HS-5 (cell line): ENCODE results near the gene TUBA3E.
"Not testable (repeated sequence)": the region's sequence is repeated elsewhere in the genome, so short reads cannot be mapped to it uniquely, and the experiment has no call there.

Source experiments
- DNase-seq: peaks from one replicate; pipeline ENCODE4 v3.0.0-alpha.2; 2012; ENCODE audit warnings: low read depth

TUBA3E gene

DNA sequence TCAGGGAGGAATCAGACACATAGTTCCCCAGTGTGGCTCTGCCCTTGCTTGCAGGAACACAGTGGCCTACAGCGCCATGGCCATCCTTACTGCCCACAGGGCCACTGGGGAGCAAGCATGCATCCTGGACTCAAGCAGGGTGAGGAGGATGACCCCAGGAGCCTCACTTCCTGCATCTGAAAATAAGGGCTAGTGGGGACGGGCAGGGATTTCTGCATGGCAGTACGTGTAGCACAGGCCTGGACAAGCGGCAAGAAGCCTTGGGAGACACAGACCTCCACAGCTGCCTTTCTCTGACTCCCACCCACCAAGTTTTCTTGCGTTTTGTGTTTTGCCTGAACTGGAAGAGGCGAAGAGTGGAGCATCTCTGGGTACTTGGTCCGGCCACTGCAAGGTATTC lies 35.8 kb downstream of the TUBA3E start:
- DNase-seq = not testable (repeated sequence)

GRCh38 chr2:130160838-130161705 lies 37.2 kb downstream of the TUBA3E start:
- not testable (repeated sequence) for DNase-seq

DNA sequence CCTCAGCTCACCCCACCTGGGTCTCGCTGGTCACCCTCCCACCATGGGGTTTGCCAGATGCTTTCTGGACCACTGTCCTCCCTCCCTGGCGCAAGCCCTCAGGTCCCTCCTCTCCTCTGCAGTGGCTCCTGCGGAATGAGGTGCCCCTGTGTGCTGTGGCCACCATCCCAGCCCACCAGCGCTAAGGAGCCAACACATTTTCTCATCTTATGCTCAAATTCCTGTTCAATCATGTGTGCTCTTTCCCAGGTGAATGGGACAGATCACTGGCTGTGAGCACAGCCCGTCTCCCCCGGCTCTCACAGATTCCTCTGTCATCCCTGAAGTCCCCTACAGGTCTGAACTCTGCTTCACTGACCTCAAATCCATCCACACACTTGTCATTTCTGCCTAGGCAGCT lies 38.1 kb downstream of the TUBA3E start:
- no peak for DNase-seq

- not testable (repeated sequence) for DNase-seq
These were observed 38.9 kb downstream of the TUBA3E start for GRCh38 chr2:130159376-130159775.

DNA sequence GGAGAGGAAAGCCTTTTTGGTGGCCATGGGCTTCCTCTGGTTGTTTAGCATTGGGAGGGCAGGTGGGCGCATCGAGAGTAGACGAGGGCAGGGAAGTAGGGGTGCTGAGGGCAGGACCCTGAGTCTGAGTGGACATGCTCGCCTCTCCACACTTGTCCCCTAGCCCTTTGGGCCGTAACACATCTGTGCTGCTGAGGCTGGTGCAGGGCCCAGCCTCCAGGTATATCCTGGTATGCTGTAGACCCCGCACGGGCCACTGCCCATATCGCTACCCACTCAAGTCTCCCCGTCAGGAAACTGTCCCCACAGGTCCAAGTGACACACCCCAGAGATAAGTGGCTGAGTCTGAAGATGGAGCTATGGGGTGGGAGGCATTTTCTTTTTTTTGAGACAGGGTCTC lies 39.6 kb downstream of the TUBA3E start:
- DNase-seq = no peak

- DNase-seq = not testable (repeated sequence)
These were observed 40.3 kb downstream of the TUBA3E start for GRCh38 chr2:130157825-130158514.

GRCh38 chr2:130157354-130157753 lies 40.9 kb downstream of the TUBA3E start:
- not testable (repeated sequence) for DNase-seq

- no peak for DNase-seq
These were observed 41.6 kb downstream of the TUBA3E start for GRCh38 chr2:130156624-130157004.

- not testable (repeated sequence) for DNase-seq
These were observed 42.1 kb downstream of the TUBA3E start for GRCh38 chr2:130155956-130156623.

GRCh38 chr2:130154773-130155765 lies 43.2 kb downstream of the TUBA3E start:
- DNase-seq = no peak

DNA sequence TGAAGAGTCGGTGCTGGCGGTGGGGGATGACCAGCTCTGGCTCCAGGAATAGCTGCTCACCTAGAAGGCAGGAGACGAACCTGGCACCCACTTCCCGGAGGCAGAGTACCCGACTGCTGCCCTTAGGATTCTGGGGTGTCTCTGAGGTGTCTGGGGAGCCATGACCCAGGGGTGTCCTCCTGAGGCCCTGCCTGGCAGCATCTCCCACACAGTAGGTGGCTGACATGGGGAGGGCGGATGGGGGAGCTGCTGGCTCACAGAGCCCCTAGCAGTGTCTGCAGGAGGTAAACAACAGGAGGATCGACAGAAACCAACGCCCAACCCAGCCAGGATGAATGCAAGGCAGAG lies 43.8 kb downstream of the TUBA3E start:
- DNase-seq = not testable (repeated sequence)

GRCh38 chr2:130153721-130154422 lies 44.4 kb downstream of the TUBA3E start:
- DNase-seq = not testable (repeated sequence)

DNA sequence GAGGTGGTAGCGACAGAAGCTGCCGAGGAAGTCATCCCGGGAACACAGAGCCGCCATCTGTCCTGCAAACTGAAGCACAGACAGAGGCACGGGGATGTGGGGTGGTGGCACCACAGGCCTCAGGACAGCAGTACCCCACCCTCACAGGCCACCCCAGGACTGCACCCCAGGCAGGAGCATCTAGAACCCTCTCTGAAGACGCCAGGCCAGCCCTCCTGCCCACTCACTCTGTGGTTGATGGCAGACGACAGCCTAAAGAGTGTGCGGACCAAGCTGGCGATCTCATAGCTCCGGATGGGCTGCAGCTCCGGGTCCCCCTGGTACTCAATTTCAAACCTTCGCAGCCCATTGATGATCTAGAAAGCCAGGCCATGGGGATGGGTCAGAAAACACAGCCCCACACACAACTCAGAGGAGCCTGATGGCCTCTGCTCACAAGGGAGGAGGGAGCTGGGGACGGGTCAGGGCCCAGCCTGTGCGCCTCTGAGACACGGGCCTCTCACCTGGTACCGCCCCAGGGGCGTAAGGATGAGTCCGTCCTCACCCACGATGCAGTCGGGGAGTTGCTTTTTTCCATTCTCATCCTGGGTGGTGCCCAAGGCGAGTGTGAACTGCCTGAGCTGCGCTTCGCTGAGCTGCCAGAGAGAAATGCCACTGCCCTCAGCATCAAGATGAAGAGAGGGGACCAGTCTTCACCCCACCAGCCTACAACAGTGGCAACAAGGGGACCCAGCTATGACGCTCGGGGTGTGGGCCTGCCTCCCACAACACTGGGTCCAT lies 45.2 kb downstream of the TUBA3E start:
- DNase-seq = no peak

DNA sequence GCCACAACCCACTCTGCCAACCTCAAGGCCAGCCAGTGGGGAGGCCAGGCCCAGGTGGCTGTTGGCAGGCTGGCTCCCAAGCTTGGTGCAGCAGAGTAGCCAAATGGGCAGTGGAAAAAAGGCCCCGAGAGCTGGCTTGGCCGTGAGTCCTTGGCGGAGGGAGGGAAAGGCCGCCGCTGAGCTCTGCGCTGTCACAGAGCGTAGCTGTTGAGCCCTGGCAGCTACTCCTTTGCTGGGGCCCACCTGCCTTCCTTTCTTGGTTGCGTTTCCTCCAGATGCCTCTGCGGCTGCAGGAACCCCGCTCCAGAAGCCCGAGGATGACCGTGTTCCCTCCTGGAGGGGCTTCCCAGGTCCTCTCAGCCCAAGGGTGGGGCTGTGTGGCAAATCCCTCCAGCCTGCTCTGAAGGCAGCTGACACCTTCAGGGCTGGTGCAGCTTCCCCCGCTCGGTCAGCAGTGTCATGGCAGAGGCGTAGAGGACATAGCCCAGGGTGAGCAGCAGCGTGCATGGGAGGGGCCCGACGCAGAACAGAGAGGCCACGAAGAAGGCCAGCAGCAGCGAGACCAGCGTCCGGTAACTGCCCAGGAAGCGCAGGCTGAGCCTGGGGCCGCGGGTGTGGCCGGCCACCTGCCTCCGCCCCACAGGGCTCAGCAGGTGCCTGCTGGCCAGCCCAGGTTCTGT lies 46.0 kb downstream of the TUBA3E start:
- not testable (repeated sequence) for DNase-seq

GRCh38 chr2:130151145-130151512 lies 47.1 kb downstream of the TUBA3E start:
- not testable (repeated sequence) for DNase-seq

DNA sequence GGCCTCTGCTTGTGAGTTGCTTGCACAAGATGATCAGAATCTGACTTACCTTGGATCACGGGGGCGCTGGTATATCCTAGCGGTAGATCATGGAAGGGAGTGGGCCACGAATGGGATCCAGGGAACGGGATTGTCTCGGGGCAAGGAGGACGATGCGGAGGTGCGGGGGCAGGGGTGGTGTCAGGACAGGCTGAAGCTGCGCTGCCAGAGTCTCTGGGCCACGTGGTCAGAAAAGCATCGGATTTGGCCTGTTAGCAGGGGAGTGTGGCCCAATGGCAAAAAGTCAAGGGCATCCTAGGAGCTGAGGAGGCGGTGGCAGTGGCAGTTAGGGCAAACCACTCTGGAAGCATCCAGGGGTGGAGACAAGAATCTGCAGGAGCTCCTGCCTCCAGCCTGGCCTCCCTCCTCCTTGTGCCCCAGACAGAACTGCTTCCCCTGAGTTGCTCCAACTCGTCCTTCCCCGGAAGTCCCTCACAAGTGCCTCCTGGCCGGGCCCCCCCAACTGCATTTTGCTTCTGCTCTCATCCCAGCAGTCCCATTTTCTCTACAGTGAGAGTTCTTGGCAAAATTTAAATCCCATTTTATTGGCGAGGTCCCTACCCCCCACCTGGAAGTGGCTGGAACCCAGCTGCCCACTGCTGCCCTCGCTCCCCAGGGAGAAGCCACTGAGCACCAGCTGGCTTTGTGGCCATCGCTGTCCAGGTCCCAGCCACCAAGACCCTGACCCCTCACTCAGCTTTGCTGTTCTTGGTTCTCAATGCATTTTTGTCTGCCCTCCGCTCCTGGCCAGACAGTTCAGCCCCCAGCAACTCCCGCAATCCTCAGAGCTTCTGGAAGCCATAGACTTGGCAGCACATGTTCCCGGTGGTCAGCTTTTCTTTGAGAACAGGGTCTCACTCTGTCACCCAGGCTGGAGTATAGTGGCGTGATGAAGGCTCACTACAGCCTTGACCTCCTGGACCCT lies 47.8 kb downstream of the TUBA3E start:
- DNase-seq = no peak

- DNase-seq = not testable (repeated sequence)
These were observed 49.7 kb downstream of the TUBA3E start for GRCh38 chr2:130148515-130148914.

- not testable (repeated sequence) for DNase-seq
These were observed 53.2 kb downstream of the TUBA3E start, which contains the start of gene CCDC74B for GRCh38 chr2:130145006-130145414. TSS of gene CCDC74B (minus strand) at chr2:130145112. CDS start at chr2:130144996, 116 bp downstream.
